Tibial artery (tissue), 4 donors: ENCODE measurements around the gene PDLIM4.

Experiments used
- DNase-seq, 2 donors: peaks; one replicate each; pipeline ENCODE4 v3.0.0-alpha.2; 2019
- H3K27ac ChIP-seq, 2 donors: fragments of 200-600 bp; sonication (generic) in 1 of 2; 1 replicate in 1 of 2; 2 replicates in 1 of 2; pipeline ENCODE4 v1.5.1; 2018 to 2019; ENCODE audit warnings: mild to moderate bottlenecking in 1 of 2
- H3K27me3 ChIP-seq, 2 donors: fragments of 200-600 bp; sonication (generic) in 1 of 2; one replicate each; pipeline versions ENCODE4 v1.5.1 to v1.6.0; 2016 to 2019
- H3K36me3 ChIP-seq, 3 donors: fragments of 200-600 bp; sonication (generic) in 2 of 3; one replicate each; pipeline ENCODE4 v1.5.1; 2016 to 2019; ENCODE audit warnings: mild to moderate bottlenecking in 2 of 3
- H3K4me1 ChIP-seq, 4 donors: fragments of 200-600 bp; sonication (generic) in 2 of 4; 1 replicate in 3 of 4; 2 replicates in 1 of 4; pipeline ENCODE4 v1.5.1; 2016 to 2019
- H3K4me3 ChIP-seq, 2 donors: fragments of 200-600 bp; sonication (generic) in 1 of 2; 1 replicate in 1 of 2; 2 replicates in 1 of 2; pipeline ENCODE4 v1.5.1; 2018 to 2019; ENCODE audit warnings: mild to moderate bottlenecking in 2 of 2
- H3K9me3 ChIP-seq, 3 donors: fragments of 200-600 bp; sonication (generic) in 1 of 3; one replicate each; pipeline ENCODE4 v1.5.1; 2016 to 2019
- intact Hi-C: fragments of 100-400 bp; cut with DNase I; formaldehyde crosslinking; loops from one replicate; pipeline ENCODE4 v1.15.0; 2023; ENCODE audit warnings: low total_unique reads
- TF ChIP-seq, protein P1 (sequence below), 2 experiments: fragments of 200-600 bp in 1 of 2; fragments of 450-650 bp in 1 of 2; IDR thresholded peaks; one replicate each; pipeline ENCODE4 v1.5.1; 2017 to 2019; ENCODE audit warnings: antibody characterized with exemption in 2 of 2, mild to moderate bottlenecking in 1 of 2, moderate library complexity in 1 of 2

Gene PDLIM4

DNA sequence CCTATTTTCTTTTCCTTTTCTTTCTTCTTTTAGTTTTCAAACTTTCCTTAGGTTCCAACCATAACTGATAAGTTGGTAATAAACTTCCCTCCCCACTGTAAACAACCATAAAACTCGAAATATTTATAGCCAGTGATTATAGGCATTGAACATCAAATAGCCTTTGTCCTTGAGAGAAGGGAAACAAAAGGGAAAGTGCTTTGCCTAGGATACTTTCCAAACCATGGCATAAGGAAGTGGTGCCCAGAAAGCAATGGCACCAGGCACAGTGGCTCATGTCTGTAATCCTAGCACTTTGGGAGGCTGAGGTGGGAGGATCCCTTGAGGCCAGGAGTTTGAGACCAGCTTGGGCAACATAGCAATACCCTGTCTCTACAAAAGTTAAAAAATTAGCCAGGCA is 11.9 kb upstream of the PDLIM4 start:
- H3K4me3 ChIP-seq = no peak overlapping the region
- TF ChIP-seq, protein P1, sequence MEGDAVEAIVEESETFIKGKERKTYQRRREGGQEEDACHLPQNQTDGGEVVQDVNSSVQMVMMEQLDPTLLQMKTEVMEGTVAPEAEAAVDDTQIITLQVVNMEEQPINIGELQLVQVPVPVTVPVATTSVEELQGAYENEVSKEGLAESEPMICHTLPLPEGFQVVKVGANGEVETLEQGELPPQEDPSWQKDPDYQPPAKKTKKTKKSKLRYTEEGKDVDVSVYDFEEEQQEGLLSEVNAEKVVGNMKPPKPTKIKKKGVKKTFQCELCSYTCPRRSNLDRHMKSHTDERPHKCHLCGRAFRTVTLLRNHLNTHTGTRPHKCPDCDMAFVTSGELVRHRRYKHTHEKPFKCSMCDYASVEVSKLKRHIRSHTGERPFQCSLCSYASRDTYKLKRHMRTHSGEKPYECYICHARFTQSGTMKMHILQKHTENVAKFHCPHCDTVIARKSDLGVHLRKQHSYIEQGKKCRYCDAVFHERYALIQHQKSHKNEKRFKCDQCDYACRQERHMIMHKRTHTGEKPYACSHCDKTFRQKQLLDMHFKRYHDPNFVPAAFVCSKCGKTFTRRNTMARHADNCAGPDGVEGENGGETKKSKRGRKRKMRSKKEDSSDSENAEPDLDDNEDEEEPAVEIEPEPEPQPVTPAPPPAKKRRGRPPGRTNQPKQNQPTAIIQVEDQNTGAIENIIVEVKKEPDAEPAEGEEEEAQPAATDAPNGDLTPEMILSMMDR (IDR thresholded peaks at IDR 0.05) = no peak
- H3K27me3 ChIP-seq = no peaks in the 10 kb centered on the region
- H3K4me1 ChIP-seq = no peaks in the 10 kb centered on the region
- DNase-seq = no peak
- no peak overlapping the region for H3K27ac ChIP-seq
- no peaks in the 10 kb centered on the region for H3K36me3 ChIP-seq
- intact Hi-C loops = no loop called here
- H3K9me3 ChIP-seq = peaks cover 0 to 16% (median 4%) of the 10 kb centered on the region in 3 donors

- peaks cover 0 to 16% (median 4%) of the 10 kb centered on the region in 3 donors for H3K9me3 ChIP-seq
Observed at GRCh38 chr5:132246806-132247205, 10.7 kb upstream of the PDLIM4 start.

DNA sequence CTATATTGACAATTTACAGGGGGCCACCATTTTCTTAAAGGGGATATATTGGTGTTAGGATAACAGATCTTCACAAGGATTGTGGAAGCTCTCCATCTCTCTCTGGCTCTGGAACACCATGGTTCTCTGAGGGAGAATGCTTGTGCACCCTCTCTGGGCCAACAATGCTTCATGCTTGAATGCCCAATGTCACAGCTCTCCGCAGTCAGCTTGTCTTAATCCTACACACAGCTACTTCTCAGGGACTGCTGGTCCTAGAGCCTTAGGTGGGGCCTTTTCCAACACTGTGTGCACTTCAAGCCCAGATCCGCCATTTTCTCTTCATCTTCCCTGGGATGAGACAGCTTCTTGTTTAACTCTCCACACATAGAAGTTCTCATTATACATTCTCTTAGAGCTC is 6.9 kb upstream of the PDLIM4 start:
- Histone ChIP-seq H3K4me3 (no peak overlapping the region), H3K4me1 (peaks cover 0 to 22% (median 17%) of the 10 kb centered on the region in 4 donors), H3K9me3 (peaks cover 0 to 7% (median 0%) of the 10 kb centered on the region in 3 donors), H3K27me3 (no peaks in the 10 kb centered on the region), H3K27ac (peak overlapping the region in 1 of 2 donors; percentile 59), H3K36me3 (no peaks in the 10 kb centered on the region)
- no peak for DNase-seq
- intact Hi-C loops = no loop called here
- TF ChIP-seq, protein P1 (IDR thresholded peaks at IDR 0.05) = no peak

More at GRCh38 chr5:132246806-132247205, 10.7 kb upstream of the PDLIM4 start:
- intact Hi-C loops = no loop called here
- H3K27ac ChIP-seq = no peak overlapping the region
- H3K27me3 ChIP-seq = no peaks in the 10 kb centered on the region
- H3K4me1 ChIP-seq = no peaks in the 10 kb centered on the region
- no peaks in the 10 kb centered on the region for H3K36me3 ChIP-seq
- no peak overlapping the region for H3K4me3 ChIP-seq
- TF ChIP-seq, protein P1 (IDR thresholded peaks at IDR 0.05) = no peak
- DNase-seq = no peak

GRCh38 chr5:132251220-132251725 is 6.2 kb upstream of the PDLIM4 start:
- H3K27ac ChIP-seq = peak overlapping the region; percentile 47 to 59
- no peak overlapping the region for H3K4me3 ChIP-seq
- H3K4me1 ChIP-seq = peaks cover 0 to 23% (median 20%) of the 10 kb centered on the region in 4 donors
- DNase-seq = peak in 1 of 2 donors; percentile 78
- no peaks in the 10 kb centered on the region for H3K9me3 ChIP-seq
- intact Hi-C loops = no loop called here
- H3K36me3 ChIP-seq = no peaks in the 10 kb centered on the region
- TF ChIP-seq, protein P1 (IDR thresholded peaks at IDR 0.05) = no peak
- H3K27me3 ChIP-seq = no peaks in the 10 kb centered on the region

GRCh38 chr5:132253008-132253441 is 4.5 kb upstream of the PDLIM4 start:
- Histone ChIP-seq H3K36me3 (no peaks in the 10 kb centered on the region), H3K27me3 (no peaks in the 10 kb centered on the region), H3K27ac (peak overlapping the region; percentile 62 to 95), H3K4me3 (no peak overlapping the region), H3K4me1 (peaks cover 0 to 35% (median 25%) of the 10 kb centered on the region in 4 donors), H3K9me3 (no peaks in the 10 kb centered on the region)
- TF ChIP-seq, protein P1 (IDR thresholded peaks at IDR 0.05) = no peak
- intact Hi-C loops = no loop called here
- DNase-seq = no peak
